Measurements from ENCODE around the gene DGKE.

DGKE gene

DNA sequence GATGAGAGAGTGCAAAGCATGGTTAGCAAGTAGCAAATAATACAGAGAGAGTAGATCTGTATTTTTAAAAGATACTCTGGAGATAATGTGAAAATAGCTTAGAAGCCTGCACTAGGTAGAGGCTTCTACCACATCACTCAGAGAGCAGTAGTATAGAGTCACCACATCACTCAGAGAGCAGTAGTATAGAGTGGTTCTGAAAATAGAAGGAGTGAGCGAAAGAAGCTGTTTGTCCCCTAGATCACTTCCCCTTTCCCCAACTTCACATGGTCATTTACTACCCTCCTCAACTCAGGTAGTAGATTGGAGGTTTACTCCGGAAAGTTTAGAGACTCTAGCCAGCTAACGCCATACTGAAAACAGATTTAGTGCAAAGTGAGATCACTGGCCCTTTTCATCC lies 17.1 kb downstream of the DGKE start:
- DNase-seq = no peak

DNA sequence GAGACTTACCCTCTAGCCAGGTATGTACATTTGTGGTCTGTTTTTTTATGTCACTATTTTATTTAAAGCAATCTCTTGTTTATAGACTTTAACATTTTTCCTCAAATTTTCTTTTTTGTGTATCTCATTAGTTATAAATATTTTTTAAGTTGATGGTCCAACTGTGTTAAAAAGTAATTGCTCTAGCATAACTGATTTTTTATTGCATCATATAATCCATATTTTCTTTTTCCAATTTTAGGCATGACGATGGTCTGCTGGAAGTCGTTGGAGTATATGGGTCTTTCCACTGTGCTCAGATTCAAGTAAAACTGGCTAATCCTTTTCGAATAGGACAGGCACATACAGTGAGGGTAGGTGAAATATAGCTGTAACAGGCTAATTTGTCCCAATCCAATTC lies 27.9 kb downstream of the DGKE start:
- DNase-seq = no peak

DNA sequence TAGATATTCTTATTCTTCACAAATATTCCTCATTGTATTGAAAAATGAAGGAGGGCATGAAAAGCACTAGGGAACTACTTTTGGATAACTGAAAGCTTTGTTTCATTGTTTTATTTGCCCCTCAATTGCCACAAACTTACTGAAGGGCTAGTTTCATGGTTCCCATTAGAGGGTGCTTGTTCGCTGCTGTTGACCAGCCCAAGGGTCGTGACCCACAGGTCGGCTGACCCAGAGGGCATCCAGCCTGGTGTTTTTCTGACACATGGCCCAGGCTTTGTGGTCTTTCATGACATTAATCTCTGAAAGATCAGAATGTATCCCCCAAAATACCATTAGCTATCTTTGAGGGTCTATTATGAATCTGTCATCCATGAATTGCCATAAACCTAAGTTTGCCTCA lies 30.0 kb downstream of the DGKE start:
- DNase-seq = no peak

DNA sequence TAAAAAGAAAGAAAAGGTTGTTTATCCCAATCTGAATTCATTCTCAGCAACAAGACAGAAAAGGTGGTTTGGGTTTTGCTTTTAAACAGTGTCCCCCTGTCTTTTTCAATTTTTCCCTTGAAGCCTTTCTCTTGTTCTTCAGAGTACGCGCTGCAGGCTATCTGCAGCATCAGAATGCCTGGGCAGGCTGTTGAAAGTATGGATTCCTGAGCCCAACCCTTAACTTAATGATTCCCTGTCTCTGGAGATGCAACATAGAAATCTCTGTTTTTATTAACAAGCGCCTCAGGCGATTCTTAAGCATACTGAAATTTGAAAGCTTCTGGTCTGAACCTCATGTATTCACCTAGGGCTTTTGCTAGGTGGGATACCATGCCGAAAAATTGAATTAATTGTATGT lies 32.1 kb downstream of the DGKE start:
- DNase-seq = no peak

DNA sequence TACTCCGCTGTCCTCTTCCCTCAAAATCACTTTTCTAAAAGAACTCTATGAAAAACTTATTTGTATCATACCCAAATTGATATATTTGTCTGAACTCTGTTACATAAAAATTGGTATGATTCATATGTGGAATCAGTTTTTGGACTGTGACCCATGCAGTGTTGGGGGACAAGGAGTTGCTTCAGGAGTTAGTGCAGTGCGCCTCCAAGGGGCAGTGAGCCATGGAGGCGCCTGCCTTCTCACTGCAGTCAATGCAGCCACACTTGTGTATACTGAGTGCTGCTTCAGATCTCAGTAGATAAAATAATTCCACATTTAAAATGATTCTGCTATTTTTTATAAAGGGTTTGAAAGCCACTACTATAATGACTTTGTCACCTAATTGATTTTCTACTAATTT lies 32.5 kb downstream of the DGKE start:
- DNase-seq = peak; percentile 11

DNA sequence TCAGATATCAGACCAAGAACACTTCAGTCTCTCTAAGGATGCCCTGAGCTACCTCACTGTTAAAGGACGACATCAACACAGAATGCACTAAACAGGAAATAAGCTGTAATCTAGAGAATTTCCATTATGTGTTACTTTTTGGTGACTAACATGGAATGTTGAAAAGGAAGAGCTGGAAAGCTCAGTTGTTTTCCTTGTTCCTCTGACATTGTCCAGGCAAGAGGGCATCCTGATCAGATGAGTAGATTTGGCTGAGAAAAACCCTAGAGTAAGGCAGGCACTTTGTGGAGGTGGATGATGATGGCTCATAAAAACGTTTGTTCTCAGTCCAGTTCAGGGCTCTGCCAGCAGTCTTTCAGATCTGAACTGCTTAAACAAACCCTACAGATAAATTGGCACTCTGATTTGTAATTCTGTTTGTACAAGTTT lies 34.0 kb downstream of the DGKE start:
- DNase-seq = no peak

DNA sequence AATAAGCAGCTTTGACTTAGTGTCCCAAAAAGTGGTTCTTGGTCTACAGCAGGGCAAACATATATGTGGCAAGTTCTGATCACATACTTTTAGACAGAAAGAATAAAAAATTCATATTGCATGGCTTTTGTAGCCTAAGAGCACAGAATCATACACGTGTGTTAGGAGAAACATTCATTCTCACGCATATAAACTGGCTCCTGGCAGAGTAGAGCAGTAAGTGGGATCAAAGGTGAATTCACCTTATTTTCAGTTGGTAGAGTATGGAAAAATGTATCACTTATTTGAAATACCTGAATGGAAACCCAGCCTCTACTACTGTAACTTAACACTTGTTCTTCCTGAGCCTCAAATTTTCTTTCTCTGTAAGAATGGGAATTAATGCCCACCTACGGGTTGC lies 34.8 kb downstream of the DGKE start:
- DNase-seq = no peak

DNA sequence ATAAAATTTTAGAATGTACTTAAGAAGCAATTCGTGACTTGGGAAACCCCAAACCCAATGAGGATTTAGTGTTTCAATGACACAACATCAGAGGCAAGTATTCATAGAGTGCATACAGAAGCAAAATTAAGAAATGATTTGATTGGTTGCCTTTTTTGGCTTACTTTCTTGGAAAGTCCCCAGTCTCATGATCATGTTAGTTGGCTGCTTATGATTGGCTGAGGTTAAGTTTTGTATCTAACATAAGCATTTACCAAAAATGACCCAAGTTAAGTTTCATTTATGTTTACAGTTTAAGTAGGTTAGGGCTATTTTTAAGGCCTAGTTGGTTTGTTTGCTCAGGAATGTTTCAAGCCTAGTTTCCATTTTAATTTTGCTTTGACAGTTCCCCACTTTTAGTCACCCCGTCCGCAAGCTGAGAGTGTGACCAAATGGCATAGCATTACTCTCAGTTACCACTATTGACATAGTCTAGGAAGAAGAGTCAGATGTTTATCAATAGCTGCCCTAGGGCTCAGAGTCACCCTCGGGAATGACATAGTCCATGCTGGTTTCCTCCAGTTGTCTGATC lies 36.2 kb downstream of the DGKE start:
- DNase-seq = no peak

DNA sequence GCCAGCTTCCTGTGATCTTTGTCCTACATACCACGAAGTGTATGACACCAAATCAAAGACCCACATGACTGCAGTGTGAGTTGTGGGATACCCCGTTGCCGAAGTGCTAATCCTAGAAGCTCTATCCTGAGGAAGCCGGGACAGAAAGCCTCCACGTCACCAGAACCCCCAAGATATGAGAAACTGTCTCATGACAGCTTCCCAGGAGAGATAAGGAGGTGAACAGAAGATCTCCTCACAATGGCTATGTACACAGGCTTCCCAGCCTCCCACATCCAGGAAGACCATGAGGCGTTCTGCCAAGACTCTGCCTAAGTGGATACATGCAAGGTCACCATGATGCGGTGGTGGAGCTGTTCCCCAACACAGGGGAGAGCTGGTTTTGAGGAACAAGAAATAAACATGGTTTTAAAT lies 42.8 kb downstream of the DGKE start:
- DNase-seq = no peak

DNA sequence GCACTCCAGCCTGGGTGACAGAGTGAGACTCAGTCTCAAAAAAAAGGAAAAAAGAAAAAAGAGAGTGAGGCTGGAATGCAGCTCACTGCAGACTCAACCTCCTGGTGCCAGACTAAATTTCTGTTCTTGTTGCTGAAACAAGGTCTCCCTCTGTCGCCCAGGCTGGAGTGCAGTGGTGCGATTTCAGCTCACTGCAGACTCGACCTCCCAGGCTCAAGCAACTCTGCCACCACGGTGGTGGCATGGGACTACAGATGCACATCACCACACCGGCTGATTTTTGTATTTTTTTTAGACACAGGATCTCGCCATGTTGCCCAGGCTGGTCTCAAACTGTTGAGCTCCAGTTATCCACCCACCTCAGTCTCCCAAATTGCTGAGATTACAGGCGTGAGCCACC lies 45.3 kb downstream of the DGKE start:
- no peak for DNase-seq

DNA sequence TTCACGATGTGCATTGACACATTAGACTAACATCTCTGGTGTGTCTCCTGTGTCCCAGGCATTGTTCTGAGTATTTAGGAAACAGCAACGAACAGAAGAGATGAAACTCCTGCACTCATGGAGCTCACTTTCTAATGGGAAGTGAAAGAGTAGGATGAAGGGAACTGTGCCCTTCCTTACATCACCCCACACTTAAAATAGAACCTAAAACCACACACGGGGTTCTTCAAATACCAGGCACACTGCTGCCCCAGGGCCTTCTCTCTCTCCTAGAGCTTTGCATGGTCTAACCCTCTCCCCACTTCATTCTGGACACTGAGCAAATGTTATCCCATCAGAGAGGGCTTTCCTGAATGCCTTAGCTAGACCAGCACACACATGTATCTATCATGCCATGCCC lies 46.2 kb downstream of the DGKE start:
- no peak for DNase-seq

DNA sequence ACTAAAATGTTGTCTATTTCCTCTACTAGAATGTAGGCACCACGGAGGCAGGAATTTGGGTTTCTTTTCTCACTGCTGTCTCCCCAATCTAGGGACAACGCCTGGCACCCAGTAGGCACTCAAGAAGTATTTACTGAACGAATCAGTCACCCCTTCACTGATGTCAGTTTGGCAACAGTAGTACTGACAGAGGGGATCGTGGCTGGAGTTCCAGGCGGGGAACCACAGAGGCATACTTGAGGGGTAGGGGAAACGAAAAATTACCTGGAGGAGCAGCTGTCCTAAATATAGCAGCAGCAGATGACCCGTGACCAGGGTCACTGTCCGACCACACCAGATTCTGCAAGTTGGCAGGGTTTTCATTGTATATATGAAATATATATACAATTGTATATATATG lies 46.6 kb downstream of the DGKE start:
- DNase-seq = no peak

DNA sequence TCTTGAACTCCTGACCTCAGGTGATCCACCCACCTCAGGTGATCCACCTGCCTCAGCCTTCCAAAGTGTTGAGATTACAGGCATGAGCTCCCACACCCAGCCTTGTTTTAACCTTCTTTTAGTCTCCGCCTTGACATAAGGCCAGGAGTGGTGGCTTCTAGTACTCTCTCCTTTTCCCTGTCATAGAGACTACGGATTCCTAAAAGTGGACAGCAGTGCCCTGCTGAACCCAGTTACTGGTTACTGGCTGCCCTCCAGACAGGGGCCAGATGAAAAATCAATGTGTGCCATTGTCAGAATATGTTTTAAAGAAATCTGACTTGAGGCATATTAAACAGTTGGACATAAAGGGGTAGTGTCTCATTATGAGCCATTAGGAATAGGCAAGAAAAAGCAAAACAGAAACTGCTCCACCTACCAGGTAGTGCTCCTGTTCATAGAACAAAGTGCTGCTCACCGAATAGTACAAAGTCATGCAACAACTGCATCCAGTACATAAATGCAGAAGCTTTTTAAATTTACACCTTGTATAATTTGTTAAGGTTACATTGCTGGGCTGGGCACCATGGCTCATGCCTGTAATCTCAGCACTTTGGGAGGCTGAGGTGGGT lies 47.8 kb downstream of the DGKE start:
- no peak for DNase-seq

DNA sequence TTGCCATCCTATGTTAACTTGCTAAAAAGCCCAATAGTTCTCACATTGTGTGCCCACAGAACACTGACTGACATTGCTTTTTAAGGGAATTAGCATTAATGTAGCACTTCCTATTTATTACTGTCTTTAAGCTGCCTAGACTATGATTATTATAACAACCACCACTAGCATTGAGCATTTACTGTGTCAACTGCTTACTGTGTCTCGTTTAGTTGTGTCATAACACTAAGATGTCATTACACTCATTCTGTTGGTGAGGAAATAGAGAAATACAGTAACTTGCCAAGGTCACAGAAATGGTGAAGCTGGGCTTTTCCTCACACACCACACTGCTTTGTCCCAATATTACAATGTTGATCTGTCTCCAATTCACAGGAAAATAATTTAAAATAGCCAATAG lies 49.7 kb downstream of the DGKE start:
- no peak for DNase-seq

DNA sequence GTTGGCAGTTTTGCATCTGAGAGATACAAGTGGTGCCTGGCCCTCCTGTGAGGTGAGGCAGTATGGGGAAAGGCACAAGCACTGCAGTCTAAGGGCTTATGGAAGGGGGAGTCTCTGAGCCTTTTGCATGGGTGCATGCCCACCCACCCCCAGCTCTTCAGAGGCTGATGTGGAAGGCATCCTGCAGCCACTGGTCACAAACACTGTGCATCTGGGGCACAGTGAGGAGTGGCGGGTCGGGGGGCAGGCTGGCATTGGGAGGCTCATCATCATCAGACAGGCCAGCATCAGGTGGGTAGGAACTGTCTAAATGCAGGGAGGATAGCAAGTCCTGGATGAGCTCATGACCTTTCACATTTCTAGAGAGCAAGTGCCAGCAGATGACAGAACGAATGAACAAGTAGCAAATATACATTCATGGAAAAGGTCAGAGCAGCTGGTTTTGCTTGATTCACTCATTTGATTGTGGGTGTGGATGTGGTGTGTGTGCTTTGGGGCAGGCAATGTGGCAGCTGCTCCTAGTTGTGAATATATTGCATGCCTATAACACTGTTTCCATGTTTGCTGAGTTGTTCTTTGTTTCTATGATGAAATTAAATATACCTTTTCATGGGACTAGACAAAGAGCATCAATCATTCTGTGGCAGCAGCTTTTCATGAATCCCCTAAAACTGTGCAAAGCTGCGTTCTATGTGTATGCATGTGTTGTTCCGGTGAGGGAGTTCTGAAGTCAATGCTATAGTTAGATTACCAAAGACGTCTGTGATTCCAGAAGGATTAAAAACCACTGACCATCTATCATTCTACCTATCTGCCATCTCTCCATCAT lies 50.7 kb downstream of the DGKE start:
- no peak for DNase-seq

DNA sequence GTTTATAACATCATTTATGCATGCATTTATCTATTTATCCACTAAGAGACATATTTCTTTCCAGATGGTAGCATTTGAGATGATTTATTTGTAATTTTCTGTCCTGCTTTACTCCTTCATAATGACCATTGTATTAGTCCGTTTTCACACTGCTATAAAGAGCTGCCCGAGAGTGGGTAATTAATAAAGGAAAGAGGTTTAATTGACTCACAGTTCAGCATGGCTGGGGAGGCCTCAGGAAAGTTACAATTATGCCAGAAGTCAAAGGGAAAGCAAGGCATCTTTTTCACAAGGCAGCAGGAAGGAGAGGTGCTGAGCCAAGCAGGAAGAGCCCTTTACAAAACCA lies 51.3 kb downstream of the DGKE start:
- DNase-seq = no peak

DNA sequence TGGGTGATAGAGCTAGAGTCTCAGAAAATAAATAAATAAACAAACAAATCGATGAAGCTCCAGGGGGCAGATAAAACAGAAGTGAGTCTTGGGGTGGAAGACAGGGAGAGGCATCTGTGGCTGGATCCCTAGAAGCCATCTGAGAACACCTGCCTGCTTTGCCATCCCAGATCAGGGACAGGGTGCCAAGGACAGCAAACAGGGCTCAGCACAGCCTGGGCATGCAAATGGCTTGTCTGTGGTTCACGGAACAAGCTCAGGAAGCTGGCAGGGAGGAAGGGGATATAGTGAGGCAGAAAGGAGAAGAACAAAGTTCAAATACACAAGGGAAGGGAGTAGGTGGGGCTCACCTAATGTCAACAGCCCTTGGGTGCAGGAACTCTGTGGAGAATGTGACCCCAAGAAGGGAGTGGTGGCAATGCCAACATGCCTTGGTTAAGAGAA lies 52.4 kb downstream of the DGKE start:
- DNase-seq = no peak

DNA sequence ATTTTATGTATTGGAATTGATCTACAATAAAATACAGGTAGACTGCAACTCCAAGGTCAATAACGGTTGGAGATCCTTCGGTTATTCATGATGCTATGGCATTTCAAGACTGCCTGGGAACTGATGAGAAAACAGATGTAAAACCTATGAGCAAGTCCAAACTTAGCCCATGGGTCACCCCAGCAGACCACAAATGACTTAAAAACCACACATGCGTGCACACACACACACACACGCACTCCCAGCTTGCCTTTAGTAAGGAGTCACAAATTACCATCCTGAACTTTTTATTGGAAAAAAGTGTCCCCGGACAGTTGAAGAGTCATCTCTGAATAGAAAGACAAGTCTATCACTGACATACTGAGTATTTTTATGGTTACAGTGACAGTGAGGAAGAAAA lies 53.2 kb downstream of the DGKE start:
- no peak for DNase-seq

DNA sequence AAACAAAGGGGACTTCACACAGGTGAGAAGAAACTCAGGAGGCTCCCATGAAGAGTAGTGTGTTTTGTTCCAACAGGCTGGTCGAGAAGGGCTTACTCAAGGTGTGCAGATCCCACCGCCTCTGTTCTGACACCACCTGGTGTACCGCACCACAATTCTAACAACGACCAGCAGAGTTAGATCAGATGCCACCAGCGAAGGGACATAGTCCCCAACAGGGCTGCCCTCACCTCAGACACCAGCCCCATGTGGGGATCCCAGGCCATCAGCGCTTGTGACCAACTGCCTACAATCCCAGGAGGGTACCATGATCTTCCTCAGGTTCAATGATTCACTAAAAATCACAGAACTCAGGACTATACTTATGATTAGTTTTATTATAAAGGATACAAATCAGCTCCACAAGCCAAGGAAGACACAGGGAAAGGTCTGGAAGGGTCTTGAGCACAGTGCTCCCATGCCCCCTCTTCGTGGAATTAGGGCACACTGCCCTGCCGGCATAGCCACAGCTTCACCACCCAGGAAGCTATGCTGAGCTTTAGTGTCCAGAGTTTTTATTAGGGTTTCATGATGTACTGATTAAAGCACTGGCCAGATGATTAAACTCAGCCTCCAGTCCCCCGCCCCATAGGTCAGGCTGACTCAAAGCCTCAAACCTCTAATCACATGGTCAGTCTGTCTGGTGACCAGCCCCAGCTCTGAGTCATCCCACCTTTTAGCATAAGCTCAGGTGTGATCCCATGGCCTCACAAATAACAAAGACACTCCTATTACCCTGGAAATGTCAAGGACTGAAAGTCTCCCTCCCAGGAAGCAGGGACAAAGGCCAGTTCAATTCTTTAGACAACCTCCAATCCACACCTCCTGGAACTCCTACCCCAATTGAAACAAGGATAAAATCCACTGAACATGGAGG lies 53.9 kb downstream of the DGKE start:
- DNase-seq = no peak

DNA sequence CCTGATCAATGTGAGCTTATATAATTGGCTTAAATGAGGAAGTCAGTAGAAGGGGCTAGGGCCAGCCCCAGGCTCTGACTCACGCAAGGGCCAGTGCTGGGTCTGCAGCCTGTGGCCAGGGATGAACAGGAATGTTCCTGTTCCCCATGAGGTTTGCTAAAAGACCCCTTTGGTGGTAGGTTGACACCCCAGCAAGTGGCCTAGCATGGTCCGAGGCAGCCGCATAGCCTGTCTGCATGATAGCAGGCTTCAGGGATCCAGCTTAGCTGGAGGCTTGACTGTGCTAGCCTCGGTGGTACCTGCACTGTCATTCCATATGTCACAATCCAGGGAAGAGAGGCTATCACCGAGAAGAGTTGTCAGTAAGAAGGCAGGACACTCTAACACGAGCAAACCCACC lies 56.4 kb downstream of the DGKE start:
- no peak for DNase-seq

DNA sequence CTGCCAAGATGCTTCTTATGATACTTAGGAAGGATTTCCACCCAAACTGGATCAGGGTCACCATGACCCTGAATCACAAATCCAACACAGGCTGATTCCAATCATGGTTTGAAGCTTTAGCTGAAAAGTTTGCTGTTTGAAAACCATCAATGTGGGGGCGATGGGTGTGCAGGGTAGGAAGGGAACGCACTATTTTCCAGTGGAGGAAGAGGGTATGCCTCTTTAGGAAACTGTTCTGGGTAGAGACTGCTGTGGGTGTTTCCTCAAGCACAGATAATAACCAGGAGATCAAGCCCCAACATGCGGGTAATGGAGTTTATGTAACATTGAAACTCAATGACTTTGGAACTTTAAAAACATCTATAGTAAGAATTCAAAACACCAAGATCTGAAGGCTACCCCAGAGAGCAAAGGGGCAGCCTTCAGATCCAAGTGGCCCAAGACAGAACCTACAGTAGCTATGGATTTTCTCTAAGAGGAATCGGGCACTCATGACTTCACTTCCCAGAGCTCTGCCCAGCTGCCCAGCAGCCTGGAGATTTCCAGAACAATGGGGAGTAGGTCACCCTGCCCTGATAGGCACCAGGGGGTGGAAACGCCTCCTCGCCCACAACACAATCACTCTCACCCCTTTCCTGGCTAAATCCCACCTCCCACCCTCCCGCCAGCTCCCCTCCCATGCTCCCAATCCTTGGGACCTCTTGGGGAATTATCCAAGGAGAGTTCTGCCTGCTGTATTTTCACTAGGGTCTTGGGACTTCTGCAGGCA lies 57.1 kb downstream of the DGKE start:
- no peak for DNase-seq

DNA sequence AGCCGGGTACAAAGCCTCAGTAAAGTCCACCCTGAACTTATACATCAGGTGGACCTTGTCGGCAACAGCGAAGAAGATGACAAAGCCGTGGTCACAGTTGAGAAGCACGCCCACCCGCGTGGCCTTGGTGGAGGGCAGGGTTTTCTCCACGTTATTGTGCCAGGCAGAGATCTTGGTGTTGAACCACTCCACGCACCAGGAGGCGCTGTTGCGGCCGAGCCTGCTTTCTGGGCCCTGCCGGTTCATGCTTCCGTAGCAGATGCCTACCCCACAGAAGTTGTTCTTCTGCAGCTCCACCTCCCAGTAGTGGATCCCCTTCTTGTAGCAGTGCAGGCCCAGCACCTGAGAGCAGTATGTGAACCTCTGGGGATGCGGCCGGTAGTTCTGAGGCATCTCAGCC lies 57.8 kb downstream of the DGKE start:
- DNase-seq = peak; percentile 52

DNA sequence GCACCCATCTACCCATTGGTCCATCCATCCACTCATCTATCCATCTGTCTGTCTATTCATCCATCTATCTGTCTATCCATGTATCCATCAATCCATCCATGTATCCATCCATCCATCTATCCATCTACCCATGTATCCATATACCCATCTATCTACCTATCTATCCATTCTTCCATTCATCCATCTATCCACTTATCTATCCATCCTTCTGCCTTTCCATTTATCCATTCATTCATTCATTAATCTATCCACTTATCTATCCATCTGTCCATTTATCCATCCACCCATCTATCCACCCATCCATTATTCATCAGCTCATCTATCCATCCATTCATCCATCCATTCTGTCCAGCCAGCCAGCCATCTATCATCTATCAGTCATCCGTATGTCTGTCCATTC lies 58.4 kb downstream of the DGKE start:
- no peak for DNase-seq
